NT2/D1 (cell line): ENCODE measurements around the gene AMBRA1.
A peak's percentile ranks its signal among the peaks of the same experiment; 100 is the strongest.

Source experiments
- DNase-seq: peaks from one replicate; pipeline ENCODE4 v3.0.0-alpha.2; 2011; ENCODE audit warnings: low read depth, low spot score
- H3K27me3 ChIP-seq: 2 replicates; pipeline ENCODE4 v1.6.0; 2011; ENCODE audit warnings: mild to moderate bottlenecking; ENCODE audit not compliant: insufficient read length, insufficient read depth
- H3K36me3 ChIP-seq: 2 replicates; pipeline ENCODE4 v1.6.1; 2011; ENCODE audit warnings: mild to moderate bottlenecking, low read length, mixed read lengths; ENCODE audit not compliant: insufficient read depth, insufficient read length
- H3K4me1 ChIP-seq: 2 replicates; pipeline ENCODE4 v1.5.1; 2011; ENCODE audit not compliant: insufficient read depth, insufficient read length
- H3K4me3 ChIP-seq: 2 replicates; pipeline ENCODE4 v1.5.1; 2011; ENCODE audit warnings: low read depth; ENCODE audit not compliant: insufficient read length
- H3K9ac ChIP-seq: 2 replicates; pipeline ENCODE4 v1.6.0; 2011; ENCODE audit warnings: low read depth; ENCODE audit not compliant: insufficient read length
- H3K9me3 ChIP-seq: 2 replicates; pipeline ENCODE4 v1.5.1; 2011; ENCODE audit warnings: mild to moderate bottlenecking, low read length; ENCODE audit not compliant: insufficient read depth
- SUZ12 ChIP-seq: IDR thresholded peaks from 2 replicates; pipeline ENCODE4 v1.6.1; 2011; ENCODE audit not compliant: insufficient read length, insufficient read depth; ENCODE audit errors: extremely low read depth
- YY1 ChIP-seq: IDR thresholded peaks from 2 replicates; pipeline ENCODE4 v1.6.1; 2011; ENCODE audit not compliant: insufficient read length, insufficient read depth
- ZNF274 ChIP-seq: IDR thresholded peaks from 2 replicates; pipeline ENCODE4 v1.6.1; 2011; ENCODE audit warnings: mild to moderate bottlenecking, low read depth, low read length

AMBRA1 gene

GRCh38 chr11:46364056-46364455 lies 229.8 kb downstream of the AMBRA1 start:
- Histone ChIP-seq H3K4me1 (peaks cover 50% of the 10 kb centered on the region), H3K36me3 (peaks cover 56% of the 10 kb centered on the region), H3K4me3 (no peak overlapping the region), H3K9me3 (no peaks in the 10 kb centered on the region), H3K27me3 (no peaks in the 10 kb centered on the region), H3K9ac (no peak overlapping the region)
- TF ChIP-seq ZNF274: no peak
- no peak for TF ChIP-seq YY1
- TF ChIP-seq SUZ12: no peak
- DNase-seq: no peak

- Histone ChIP-seq H3K36me3 (peaks cover 53% of the 10 kb centered on the region), H3K4me1 (peaks cover 50% of the 10 kb centered on the region), H3K27me3 (no peaks in the 10 kb centered on the region), H3K9ac (no peak overlapping the region), H3K4me3 (no peak overlapping the region), H3K9me3 (no peaks in the 10 kb centered on the region)
- DNase-seq: no peak
- TF ChIP-seq YY1 (no peak), ZNF274 (no peak), SUZ12 (no peak)
These were observed 230.3 kb downstream of the AMBRA1 start for GRCh38 chr11:46363455-46364005.

- DNase-seq: no peak
- no peak for TF ChIP-seq SUZ12
- no peak for TF ChIP-seq ZNF274
- TF ChIP-seq YY1: no peak
- peak overlapping the region; percentile 42 for H3K9ac ChIP-seq
- H3K4me3 ChIP-seq: no peak overlapping the region
- peaks cover 47% of the 10 kb centered on the region for H3K36me3 ChIP-seq
- no peaks in the 10 kb centered on the region for H3K9me3 ChIP-seq
- H3K27me3 ChIP-seq: no peaks in the 10 kb centered on the region
- peaks cover 49% of the 10 kb centered on the region for H3K4me1 ChIP-seq
These were observed 230.8 kb downstream of the AMBRA1 start for GRCh38 chr11:46363031-46363407.

- Histone ChIP-seq H3K36me3 (peaks cover 46% of the 10 kb centered on the region), H3K9me3 (no peaks in the 10 kb centered on the region), H3K27me3 (no peaks in the 10 kb centered on the region), H3K4me3 (no peak overlapping the region), H3K4me1 (peaks cover 49% of the 10 kb centered on the region), H3K9ac (peak overlapping the region; percentile 42)
- DNase-seq: no peak
- TF ChIP-seq SUZ12: no peak
- no peak for TF ChIP-seq YY1
- no peak for TF ChIP-seq ZNF274
These were observed 231.4 kb downstream of the AMBRA1 start for GRCh38 chr11:46362156-46363030.

GRCh38 chr11:46361283-46362155 lies 232.3 kb downstream of the AMBRA1 start:
- Histone ChIP-seq H3K9me3 (no peaks in the 10 kb centered on the region), H3K9ac (peak overlapping the region; percentile 33), H3K4me1 (peaks cover 48% of the 10 kb centered on the region), H3K36me3 (peaks cover 41% of the 10 kb centered on the region), H3K4me3 (no peak overlapping the region), H3K27me3 (no peaks in the 10 kb centered on the region)
- DNase-seq: no peak
- TF ChIP-seq YY1 (no peak), ZNF274 (no peak), SUZ12 (no peak)

- no peak for DNase-seq
- Histone ChIP-seq H3K27me3 (no peaks in the 10 kb centered on the region), H3K4me1 (peaks cover 54% of the 10 kb centered on the region), H3K36me3 (peaks cover 42% of the 10 kb centered on the region), H3K4me3 (no peak overlapping the region), H3K9me3 (no peaks in the 10 kb centered on the region), H3K9ac (peak overlapping the region; percentile 33)
- no peak for TF ChIP-seq SUZ12
- no peak for TF ChIP-seq YY1
- TF ChIP-seq ZNF274: no peak
These were observed 232.9 kb downstream of the AMBRA1 start for GRCh38 chr11:46360878-46361277.

- peaks cover 48% of the 10 kb centered on the region for H3K4me1 ChIP-seq
- no peak overlapping the region for H3K9ac ChIP-seq
- no peaks in the 10 kb centered on the region for H3K27me3 ChIP-seq
- peaks cover 40% of the 10 kb centered on the region for H3K36me3 ChIP-seq
- H3K4me3 ChIP-seq: no peak overlapping the region
- H3K9me3 ChIP-seq: no peaks in the 10 kb centered on the region
- DNase-seq: no peak
- TF ChIP-seq SUZ12 (no peak), ZNF274 (no peak), YY1 (no peak)
These were observed 233.9 kb downstream of the AMBRA1 start for GRCh38 chr11:46359953-46360352.
